GM23338 (cell line): ENCODE data around the gene TSC22D2. TPM values are rescaled to one million over a fixed set of nuclear protein-coding genes. Genes with fewer than 3 reads are reported as not detected.

ENCODE experiments used
- ATAC-seq: fragments of 200-7000 bp; cut with Tn5 transposase; 3 replicates; pipeline ENCODE4 v1.9.1; 2020
- DNase-seq: peaks from one replicate; pipeline ENCODE4 v3.0.0-alpha.2; 2015; ENCODE audit warnings: low spot score
- H2AFZ ChIP-seq: fragments of 200-600 bp; sonication (generic); 2 replicates; pipeline ENCODE4 v1.8.0; 2016; ENCODE audit warnings: antibody characterized with exemption, mild to moderate bottlenecking, moderate library complexity
- H3F3A ChIP-seq: fragments of 200-600 bp; sonication (generic); replicated peaks from 2 replicates; pipeline ENCODE4 v1.8.0; 2017; ENCODE audit warnings: antibody characterized with exemption, mixed run types, low read depth
- H3K27ac ChIP-seq: fragments of 200-600 bp; sonication (generic); 2 replicates; pipeline ENCODE4 v1.6.1; 2016; ENCODE audit warnings: low read depth
- H3K27me3 ChIP-seq: fragments of 200-600 bp; sonication (generic); 2 replicates; pipeline ENCODE4 v1.8.0; 2016; ENCODE audit warnings: mild to moderate bottlenecking, mixed run types, moderate library complexity; ENCODE audit not compliant: insufficient read depth
- H3K36me3 ChIP-seq: fragments of 200-600 bp; sonication (generic); 2 replicates; pipeline ENCODE4 v1.8.0; 2016; ENCODE audit warnings: mild to moderate bottlenecking; ENCODE audit not compliant: insufficient read depth
- H3K4me1 ChIP-seq: fragments of 200-600 bp; sonication (generic); 2 replicates; pipeline ENCODE4 v1.8.0; 2016; ENCODE audit warnings: mild to moderate bottlenecking, moderate library complexity; ENCODE audit not compliant: insufficient read depth
- H3K4me2 ChIP-seq: fragments of 200-600 bp; sonication (generic); 2 replicates; pipeline ENCODE4 v1.7.1; 2017; ENCODE audit warnings: mixed run types
- H3K4me3 ChIP-seq: fragments of 200-600 bp; sonication (generic); 2 replicates; pipeline ENCODE4 v1.6.1; 2016; ENCODE audit warnings: mixed run types
- H3K79me2 ChIP-seq: fragments of 200-600 bp; sonication (generic); replicated peaks from 2 replicates; pipeline ENCODE4 v1.8.0; 2017; ENCODE audit warnings: mild to moderate bottlenecking; ENCODE audit not compliant: insufficient read depth
- H3K9me2 ChIP-seq: fragments of 200-600 bp; sonication (generic); 2 replicates; pipeline ENCODE4 v1.8.0; 2017; ENCODE audit not compliant: insufficient read depth
- H4K20me1 ChIP-seq: fragments of 200-600 bp; sonication (generic); replicated peaks from 2 replicates; pipeline ENCODE4 v1.8.0; 2017; ENCODE audit warnings: mild to moderate bottlenecking; ENCODE audit not compliant: insufficient read depth
- H3K27ac Mint-ChIP-seq: 2 replicates; pipeline ENCODE4 v1.8.0; 2020; ENCODE audit warnings: inconsistent platforms, mild to moderate bottlenecking, moderate library complexity, mixed read lengths
- H3K27me3 Mint-ChIP-seq: 3 replicates; pipeline ENCODE4 v1.8.0; 2022; ENCODE audit warnings: low read depth, mild to moderate bottlenecking, moderate library complexity, mixed read lengths, inconsistent platforms; ENCODE audit not compliant: insufficient read depth, poor library complexity
- H3K36me3 Mint-ChIP-seq: 3 replicates; pipeline ENCODE4 v1.8.0; 2021; ENCODE audit warnings: low read depth, mild to moderate bottlenecking, inconsistent platforms, moderate library complexity, mixed read lengths
- H3K4me1 Mint-ChIP-seq: 3 replicates; pipeline ENCODE4 v1.8.0; 2020; ENCODE audit warnings: mild to moderate bottlenecking, inconsistent platforms, mixed read lengths
- H3K4me3 Mint-ChIP-seq: 3 replicates; pipeline ENCODE4 v1.8.0; 2021; ENCODE audit warnings: moderate library complexity, mild to moderate bottlenecking, inconsistent platforms, mixed read lengths
- H3K9me3 Mint-ChIP-seq: 3 replicates; pipeline ENCODE4 v1.8.0; 2020; ENCODE audit warnings: moderate library complexity, mild to moderate bottlenecking, inconsistent platforms, mixed read lengths
- CREB1 ChIP-seq: fragments of 250-450 bp; sonication (Bioruptor Pico); IDR thresholded peaks from 2 replicates; pipeline ENCODE4 v1.5.0; 2020; ENCODE audit warnings: low read depth, mild to moderate bottlenecking, moderate library complexity
- EZH2phosphoT487 ChIP-seq: fragments of 200-600 bp; sonication (generic); IDR thresholded peaks from one replicate; pipeline ENCODE4 v1.8.1; 2018; ENCODE audit warnings: antibody characterized with exemption; ENCODE audit not compliant: unreplicated experiment
- POLR2AphosphoS5 ChIP-seq: IDR thresholded peaks from 2 replicates; pipeline ENCODE4 v1.6.1; 2016; ENCODE audit warnings: antibody characterized with exemption, low read depth
- ZNF331 ChIP-seq: fragments of 250-450 bp; sonication (Bioruptor Pico); IDR thresholded peaks from 2 replicates; pipeline ENCODE4 v1.5.0; 2020; ENCODE audit warnings: low read depth, mild to moderate bottlenecking, moderate library complexity
- polyA plus RNA-seq: library from polyadenylated mRNA; unstranded; fragments of >200 nt; fragmentation: Nextera tagmentation; extraction: Ambion mirVana; gene quantifications from 2 replicates; pipeline ENCODE4 v1.2.1, GENCODE V29; 2016
- total RNA-seq: library from RNA; depleted of rRNA; stranded (reverse); fragments of >200 nt; shearing (Covaris generic); gene quantifications from 2 replicates; pipeline ENCODE4 v1.2.3, GENCODE V29; 2014
- TF ChIP-seq, protein P1 (sequence below), 2 experiments: fragments of 200-600 bp in 1 of 2; sonication (generic) in 1 of 2; conservative IDR thresholded peaks; 2 replicates each; pipeline versions ENCODE4 v1.5.1 to v1.6.1; 2016 to 2017; ENCODE audit warnings: antibody characterized with exemption in 2 of 2, low read depth in 2 of 2, mild to moderate bottlenecking in 2 of 2, moderate library complexity in 1 of 2

Gene TSC22D2
- total and polyA plus RNA-seq, 2 experiments from 2014 or later: 18.6 to 34.2 TPM

GRCh38 chr3:150494411-150494977, 86.4 kb downstream of the TSC22D2 start:
- Histone ChIP-seq H3K36me3 (no peaks in the 10 kb centered on the region), H4K20me1 (no peaks in the 10 kb centered on the region), H3K4me1 (no peaks in the 10 kb centered on the region), H3K4me3 (no peak overlapping the region), H2AFZ (peak overlapping the region; percentile 6; the same call in 1 of the 2 replicates), H3K27me3 (no peaks in the 10 kb centered on the region), H3K27ac (no peak overlapping the region), H3K4me2 (no peak overlapping the region), H3K79me2 (no peaks in the 10 kb centered on the region), H3F3A (no peaks in the 10 kb centered on the region), H3K9me2 (no peaks in the 10 kb centered on the region)
- no peak for DNase-seq
- H3K4me3 Mint-ChIP-seq: no peak overlapping the region
- H3K36me3 Mint-ChIP-seq: peaks cover 3% of the 10 kb centered on the region; the same call in 1 of the 3 replicates
- peaks cover 2% of the 10 kb centered on the region; the same call in 2 of the 3 replicates for H3K4me1 Mint-ChIP-seq
- no peak overlapping the region for H3K27ac Mint-ChIP-seq
- TF ChIP-seq EZH2phosphoT487: no peak
- TF ChIP-seq CREB1 (CRISPR knock-in tag): no peak
- no peak for TF ChIP-seq ZNF331 (CRISPR knock-in tag)
- no peak for TF ChIP-seq POLR2AphosphoS5
- ATAC-seq: no peak
- H3K9me3 Mint-ChIP-seq: 0 out of 3 replicates have a peak, but pooled peaks cover 3% of the 10 kb centered on the region
- peaks cover 2% of the 10 kb centered on the region for H3K27me3 Mint-ChIP-seq

DNA sequence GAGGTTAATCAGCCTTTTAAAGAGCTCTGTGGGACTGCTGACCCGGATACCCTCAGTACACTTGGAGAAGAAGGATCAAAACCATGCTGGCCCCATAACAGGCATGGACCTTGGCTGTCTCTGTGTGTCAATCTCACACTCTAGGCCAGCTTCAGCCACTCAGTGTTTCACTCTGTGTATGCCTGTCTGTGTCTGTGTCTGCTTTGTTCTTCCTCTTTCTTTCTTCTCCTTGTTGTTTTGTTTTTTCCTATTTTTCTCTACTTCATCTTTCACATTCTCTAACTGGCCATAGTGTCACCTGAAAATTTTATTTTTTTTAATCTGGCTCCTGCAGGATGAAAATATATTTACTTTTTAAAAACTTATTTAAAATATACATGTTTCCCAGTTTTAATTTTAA, 87.1 kb downstream of the TSC22D2 start:
- Histone ChIP-seq H3K27ac (no peak overlapping the region), H3K79me2 (no peaks in the 10 kb centered on the region), H3K4me2 (no peak overlapping the region), H3K27me3 (no peaks in the 10 kb centered on the region), H3K9me2 (no peaks in the 10 kb centered on the region), H2AFZ (no peak overlapping the region), H3F3A (no peaks in the 10 kb centered on the region), H3K4me3 (no peak overlapping the region), H3K4me1 (no peaks in the 10 kb centered on the region), H3K36me3 (no peaks in the 10 kb centered on the region; the same call in 1 of the 2 replicates), H4K20me1 (no peaks in the 10 kb centered on the region)
- no peak overlapping the region for H3K4me3 Mint-ChIP-seq
- DNase-seq (no peak), ATAC-seq (peak; percentile 38; the same call in 2 of the 3 replicates)
- no peak overlapping the region for H3K27ac Mint-ChIP-seq
- H3K36me3 Mint-ChIP-seq: peaks cover 9% of the 10 kb centered on the region; the same call in 1 of the 3 replicates
- peaks cover 2% of the 10 kb centered on the region for H3K27me3 Mint-ChIP-seq
- TF ChIP-seq EZH2phosphoT487: no peak
- H3K4me1 Mint-ChIP-seq: peaks cover 2% of the 10 kb centered on the region; the same call in 2 of the 3 replicates
- peaks cover 9% of the 10 kb centered on the region; the same call in 2 of the 3 replicates for H3K9me3 Mint-ChIP-seq

DNA sequence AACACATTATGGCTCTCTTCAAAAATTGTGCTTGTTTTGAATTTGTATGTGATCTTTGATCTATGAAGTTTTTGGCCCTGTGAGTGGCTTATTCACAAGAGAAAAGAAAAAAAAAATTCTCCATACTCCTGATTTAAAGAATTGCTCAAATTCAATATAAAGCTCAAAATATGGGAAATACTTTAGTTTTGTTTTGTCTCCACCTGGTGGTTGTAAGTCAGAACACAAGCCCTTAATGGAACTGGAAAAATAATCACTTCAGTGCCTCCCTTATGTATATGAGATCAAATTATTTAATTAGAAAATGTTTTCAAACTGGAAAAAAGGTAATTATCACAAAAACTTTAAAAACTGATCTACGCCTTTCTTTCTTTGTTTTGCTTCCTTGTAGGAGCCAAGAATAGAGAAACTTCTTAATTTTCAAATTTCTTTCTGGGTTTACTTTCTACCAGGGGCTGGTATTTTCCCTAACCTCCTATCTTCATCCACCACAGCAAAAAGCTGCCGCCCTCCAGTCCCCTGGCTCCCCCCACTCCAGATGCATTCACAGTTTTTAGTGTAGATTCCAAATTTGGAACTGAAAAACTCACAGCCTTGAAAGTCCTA, 87.6 kb downstream of the TSC22D2 start:
- DNase-seq: peak; percentile 66
- H3K36me3 Mint-ChIP-seq: peaks cover 11% of the 10 kb centered on the region; the same call in 2 of the 3 replicates
- no peak overlapping the region for H2AFZ ChIP-seq

More for the DNA sequence above, 87.6 kb downstream of the TSC22D2 start:
- Histone ChIP-seq H3K4me1 (no peaks in the 10 kb centered on the region), H4K20me1 (no peaks in the 10 kb centered on the region), H3K4me2 (no peak overlapping the region), H3K79me2 (no peaks in the 10 kb centered on the region), H3K27me3 (no peaks in the 10 kb centered on the region), H3K36me3 (no peaks in the 10 kb centered on the region; the same call in 1 of the 2 replicates), H3K27ac (no peak overlapping the region), H3K4me3 (no peak overlapping the region), H3K9me2 (no peaks in the 10 kb centered on the region), H3F3A (no peaks in the 10 kb centered on the region)
- no peak for TF ChIP-seq EZH2phosphoT487
- TF ChIP-seq, protein P1, sequence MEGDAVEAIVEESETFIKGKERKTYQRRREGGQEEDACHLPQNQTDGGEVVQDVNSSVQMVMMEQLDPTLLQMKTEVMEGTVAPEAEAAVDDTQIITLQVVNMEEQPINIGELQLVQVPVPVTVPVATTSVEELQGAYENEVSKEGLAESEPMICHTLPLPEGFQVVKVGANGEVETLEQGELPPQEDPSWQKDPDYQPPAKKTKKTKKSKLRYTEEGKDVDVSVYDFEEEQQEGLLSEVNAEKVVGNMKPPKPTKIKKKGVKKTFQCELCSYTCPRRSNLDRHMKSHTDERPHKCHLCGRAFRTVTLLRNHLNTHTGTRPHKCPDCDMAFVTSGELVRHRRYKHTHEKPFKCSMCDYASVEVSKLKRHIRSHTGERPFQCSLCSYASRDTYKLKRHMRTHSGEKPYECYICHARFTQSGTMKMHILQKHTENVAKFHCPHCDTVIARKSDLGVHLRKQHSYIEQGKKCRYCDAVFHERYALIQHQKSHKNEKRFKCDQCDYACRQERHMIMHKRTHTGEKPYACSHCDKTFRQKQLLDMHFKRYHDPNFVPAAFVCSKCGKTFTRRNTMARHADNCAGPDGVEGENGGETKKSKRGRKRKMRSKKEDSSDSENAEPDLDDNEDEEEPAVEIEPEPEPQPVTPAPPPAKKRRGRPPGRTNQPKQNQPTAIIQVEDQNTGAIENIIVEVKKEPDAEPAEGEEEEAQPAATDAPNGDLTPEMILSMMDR (conservative IDR thresholded peaks at IDR 0.05; ENCODE audit: low read depth in 2 of 2): peak; percentile 66 to 95
- H3K4me1 Mint-ChIP-seq: peaks cover 2% of the 10 kb centered on the region; the same call in 2 of the 3 replicates
- no peak overlapping the region for H3K4me3 Mint-ChIP-seq
- H3K27me3 Mint-ChIP-seq: peaks cover 2% of the 10 kb centered on the region
- peaks cover 14% of the 10 kb centered on the region for H3K9me3 Mint-ChIP-seq
- ATAC-seq: peak; percentile 47; the same call in 2 of the 3 replicates
- no peak overlapping the region for H3K27ac Mint-ChIP-seq
